Esophagus muscularis mucosa (tissue), 4 donors: ENCODE results near the gene UBE4A. TPM values are rescaled to one million over a fixed set of nuclear protein-coding genes. Genes with fewer than 3 reads are reported as not detected.
A peak's percentile ranks its signal among the peaks of the same experiment; 100 is the strongest.
"Not testable (repeated sequence)": the region's sequence is repeated elsewhere in the genome, so short reads cannot be mapped to it uniquely, and the experiment has no call there.

ENCODE experiments used
- DNase-seq: peaks from one replicate; pipeline ENCODE4 v3.0.0-alpha.2; 2017; ENCODE audit errors: extremely low spot score
- H3K27ac ChIP-seq, 4 donors: fragments of 200-600 bp; sonication (generic); replicated peaks in 1 of 4; 1 replicate in 3 of 4; 2 replicates in 1 of 4; pipeline ENCODE4 v1.5.1; 2016 to 2019; ENCODE audit warnings: mild to moderate bottlenecking in 1 of 4
- H3K27me3 ChIP-seq, 4 donors: fragments of 200-600 bp; sonication (generic); one replicate each; pipeline versions ENCODE4 v1.5.1 to v1.6.0; 2016 to 2019
- H3K36me3 ChIP-seq, 4 donors: fragments of 200-600 bp; sonication (generic); one replicate each; pipeline ENCODE4 v1.5.1; 2016 to 2019
- H3K4me1 ChIP-seq, 4 donors: fragments of 200-600 bp; sonication (generic); one replicate each; pipeline ENCODE4 v1.5.1; 2016 to 2019
- H3K4me3 ChIP-seq, 4 donors: fragments of 200-600 bp; sonication (generic); 1 replicate in 2 of 4; 2 replicates in 2 of 4; pipeline ENCODE4 v1.5.1; 2016 to 2019; ENCODE audit warnings: mild to moderate bottlenecking in 4 of 4, moderate library complexity in 1 of 4
- H3K9me3 ChIP-seq, 4 donors: fragments of 200-600 bp; sonication (generic); 1 replicate in 3 of 4; 2 replicates in 1 of 4; pipeline ENCODE4 v1.5.1; 2016 to 2019
- CTCF ChIP-seq, 3 experiments: fragments of 200-600 bp in 2 of 3; fragments of 450-650 bp in 1 of 3; sonication (generic) in 2 of 3; IDR thresholded peaks; one replicate each; pipeline ENCODE4 v1.5.1; 2017 to 2019; ENCODE audit warnings: antibody characterized with exemption in 3 of 3, mild to moderate bottlenecking in 2 of 3, moderate library complexity in 1 of 3
- EP300 ChIP-seq: sonication (generic); formaldehyde crosslinking; IDR thresholded peaks from one replicate; pipeline ENCODE4 v1.6.1; 2017; ENCODE audit warnings: antibody characterized with exemption
- POLR2A ChIP-seq: fragments of 450-650 bp; IDR thresholded peaks from one replicate; pipeline ENCODE4 v1.6.1; 2017; ENCODE audit warnings: antibody characterized with exemption, moderate library complexity, mild to moderate bottlenecking, low read depth
- POLR2AphosphoS5 ChIP-seq, 2 donors: sonication (generic); formaldehyde crosslinking; IDR thresholded peaks; one replicate each; pipeline ENCODE4 v1.6.1; 2017; ENCODE audit warnings: antibody characterized with exemption in 2 of 2
- WGBS: methylation state at CpG from one replicate; pipeline ENCODE4 v1.1.5; 2018; 5-methylcytosine and 5-hydroxymethylcytosine counted together
- intact Hi-C: fragments of 100-400 bp; cut with DNase I; formaldehyde crosslinking; loops from one replicate; pipeline ENCODE4 v1.15.1; 2023
- total RNA-seq, 4 donors: library from RNA; depleted of rRNA; stranded (reverse); fragments of >200 nt; gene quantifications; one replicate each; pipeline versions ENCODE4 v1.1.0 to v1.2.1, GENCODE V29; 2016

Gene UBE4A
- total RNA-seq, 4 donors from 2014 or later = 32.0 to 40.8 (median 36.6) TPM

GRCh38 chr11:118398791-118399559 lies 39.6 kb downstream of the UBE4A start:
- DNase-seq = no peak
- intact Hi-C loops = loop anchor here (5.0 kb wide), 1 partner anchor 103 kb away; no protein-coding TSS in a partner anchor
- Histone ChIP-seq H3K9me3 (no peaks in the 10 kb centered on the region), H3K4me3 (no peak overlapping the region), H3K4me1 (peaks cover 22 to 25% (median 24%) of the 10 kb centered on the region in 4 donors), H3K27ac (no peak overlapping the region), H3K27me3 (no peaks in the 10 kb centered on the region), H3K36me3 (peaks cover 27 to 45% (median 32%) of the 10 kb centered on the region in 4 donors)
- whole genome bisulfite sequencing = 73% methylated on average over 3 of the region's 3 CpGs
- TF ChIP-seq EP300 = no peak
- TF ChIP-seq POLR2AphosphoS5 (IDR thresholded peaks at IDR 0.05) = no peak
- no peak for TF ChIP-seq CTCF (IDR thresholded peaks at IDR 0.05)
- TF ChIP-seq POLR2A = no peak

GRCh38 chr11:118401151-118401879 lies 41.9 kb downstream of the UBE4A start, which contains the start of gene ATP5MG:
TSS of gene ATP5MG (plus strand) at chr11:118401606. CDS start at chr11:118401666, 60 bp downstream.
- H3K36me3 ChIP-seq = peaks cover 6 to 38% (median 17%) of the 10 kb centered on the region in 4 donors

GRCh38 chr11:118401880-118402590 lies 42.6 kb downstream of the UBE4A start:
- intact Hi-C loops = loop anchor here (2.0 to 5.0 kb wide), 2 partner anchors 35 to 87 kb away; partner anchors contain the start of gene KMT2A
- Histone ChIP-seq H3K27me3 (no peaks in the 10 kb centered on the region), H3K9me3 (no peaks in the 10 kb centered on the region), H3K4me3 (peak overlapping the region; percentile 72 to 95 (median 86)), H3K4me1 (peaks cover 45 to 54% (median 54%) of the 10 kb centered on the region in 4 donors), H3K27ac (peak overlapping the region; percentile 80 to 89 (median 86)), H3K36me3 (peaks cover 0 to 38% (median 18%) of the 10 kb centered on the region in 4 donors)
- WGBS = 3% methylated on average over 22 of the region's 22 CpGs
- no peak for DNase-seq
- TF ChIP-seq POLR2AphosphoS5 (IDR thresholded peaks at IDR 0.05) = no peak
- no peak for TF ChIP-seq EP300
- TF ChIP-seq POLR2A = no peak
- no peak for TF ChIP-seq CTCF (IDR thresholded peaks at IDR 0.05)

More at GRCh38 chr11:118401151-118401879, 41.9 kb downstream of the UBE4A start, which contains the start of gene ATP5MG:
- H3K4me1 ChIP-seq = peaks cover 38 to 49% (median 48%) of the 10 kb centered on the region in 4 donors
- H3K27me3 ChIP-seq = no peaks in the 10 kb centered on the region
- under 1% methylated on average over 44 of the region's 51 CpGs for WGBS
- H3K9me3 ChIP-seq = no peaks in the 10 kb centered on the region
- H3K27ac ChIP-seq = peak within 1 kb of the TSS; percentile 80 to 89 (median 86)
- TF ChIP-seq POLR2A (peak; percentile 76), EP300 (no peak), POLR2AphosphoS5 (IDR thresholded peaks at IDR 0.05) (peak; percentile 60 to 81), CTCF (IDR thresholded peaks at IDR 0.05) (peak in 1 of 3 experiments; percentile 19)
- intact Hi-C loops = loop anchor here (2.0 to 5.0 kb wide), 2 partner anchors 36 to 87 kb away; partner anchors contain the start of gene KMT2A
- H3K4me3 ChIP-seq = peak within 1 kb of the TSS; percentile 72 to 95 (median 86)
- peak; percentile 94 for DNase-seq

GRCh38 chr11:118402594-118402993 lies 43.2 kb downstream of the UBE4A start:
- H3K27me3 ChIP-seq, DNase-seq, H3K9me3 ChIP-seq: not testable (repeated sequence)
- 82% methylated on average over 7 of the region's 7 CpGs for WGBS
- H3K27ac ChIP-seq = peak overlapping the region; percentile 80 to 89 (median 86)
- H3K4me3 ChIP-seq = peak overlapping the region; percentile 72 to 95 (median 86)
- H3K4me1 ChIP-seq = peaks cover 47 to 54% (median 54%) of the 10 kb centered on the region in 4 donors
- H3K36me3 ChIP-seq = peaks cover 4 to 38% (median 21%) of the 10 kb centered on the region in 4 donors
- intact Hi-C loops = loop anchor here (5.0 kb wide), 1 partner anchor 35 kb away; the partner anchor contains the start of gene KMT2A
